ENCODE data around the gene SYCP2L. TPM values are rescaled to one million over a fixed set of nuclear protein-coding genes. Genes with fewer than 3 reads are reported as not detected.

SYCP2L gene
- total and polyA plus RNA-seq, 10 of the 15 experiments (the other 5 are each of a cell fraction or from before 2014, with no cell fraction given) = 0.03 to 0.12 (median 0.04) TPM; not detected in 7

DNA sequence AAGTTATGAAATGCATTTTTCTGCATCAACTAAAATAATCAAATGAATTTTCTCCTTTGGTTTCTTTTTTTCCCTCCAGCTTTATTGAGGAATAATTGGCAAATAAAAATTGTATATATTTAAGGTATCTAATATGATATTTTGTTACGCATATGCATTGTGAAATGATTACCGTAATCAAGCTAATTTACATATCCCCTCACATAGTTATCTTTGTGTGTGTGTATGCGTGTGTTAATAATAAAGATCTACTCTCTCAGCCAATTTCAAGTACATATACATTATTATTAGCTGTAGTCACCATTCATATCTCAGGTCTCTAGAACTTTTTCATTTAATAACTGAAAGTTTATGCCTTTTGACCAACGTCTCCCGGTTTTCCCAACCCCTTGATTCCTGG is 61.1 kb downstream of the SYCP2L start:
- H4K20me1 ChIP-seq (ENCODE audit: control insufficient read depth, insufficient read depth) = no peaks in the 10 kb centered on the region
- H2AFZ ChIP-seq (ENCODE audit: control insufficient read depth, low read depth, low read length) = no peak overlapping the region
- H3K27ac ChIP-seq (ENCODE audit: control insufficient read depth, insufficient read depth) = no peak overlapping the region
- H3K79me2 ChIP-seq (ENCODE audit: control insufficient read depth, insufficient read depth, low read length) = no peaks in the 10 kb centered on the region
- DNase-seq (ENCODE audit: low read depth, low spot score) = no peak
- no peak overlapping the region for H3K9ac ChIP-seq (ENCODE audit: control insufficient read depth, insufficient read depth, low read length)
- SMC1A ChIA-PET (ENCODE audit: uncharacterized antibody, unreplicated experiment) = interaction anchor here (0.9 to 1.6 kb wide), 3 partner anchors 121 to 548 kb away, joined by 3 to 4 read pairs (median 3); no protein-coding TSS in a partner anchor
- no peaks in the 10 kb centered on the region for H3K36me3 ChIP-seq (ENCODE audit: control insufficient read depth in 2 of 2, insufficient read depth in 2 of 2, low read length in 1 of 2)
- H3K27me3 ChIP-seq (replicated peaks in 1 of 2; ENCODE audit: control insufficient read depth in 2 of 2, insufficient read depth in 2 of 2, low read length in 1 of 2) = no peaks in the 10 kb centered on the region
- in situ Hi-C loops (cut with MboI) = no loop called here
- FAIRE-seq = no peak
- H3K4me3 ChIP-seq = no peak overlapping the region
- BruUV-seq (replicated peaks) = no TSS peak
- TF ChIP-seq SMAD1 (IDR thresholded peaks at IDR 0.05; ENCODE audit: low read depth, partially characterized antibody) (no peak), SIX5 (IDR thresholded peaks at IDR 0.05; ENCODE audit: low read depth, low read length, severe bottlenecking) (no peak), TCF3 (IDR thresholded peaks at IDR 0.05; ENCODE audit: borderline replicate concordance, insufficient read depth, low read depth, low read length) (no peak)
- TF ChIP-seq, protein P1, sequence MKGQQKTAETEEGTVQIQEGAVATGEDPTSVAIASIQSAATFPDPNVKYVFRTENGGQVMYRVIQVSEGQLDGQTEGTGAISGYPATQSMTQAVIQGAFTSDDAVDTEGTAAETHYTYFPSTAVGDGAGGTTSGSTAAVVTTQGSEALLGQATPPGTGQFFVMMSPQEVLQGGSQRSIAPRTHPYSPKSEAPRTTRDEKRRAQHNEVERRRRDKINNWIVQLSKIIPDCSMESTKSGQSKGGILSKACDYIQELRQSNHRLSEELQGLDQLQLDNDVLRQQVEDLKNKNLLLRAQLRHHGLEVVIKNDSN (IDR thresholded peaks at IDR 0.05; ENCODE audit: borderline replicate concordance, extremely low read length, insufficient read depth, low read depth, low read length) = no peak
- CTCF ChIA-PET = interaction anchor here (5.9 kb wide), 1 partner anchor 123 kb away, joined by 64 read pairs; no protein-coding TSS in a partner anchor
- H3K4me1 ChIP-seq (ENCODE audit: control insufficient read depth, insufficient read depth, low read length) = no peaks in the 10 kb centered on the region
- RAD21 ChIA-PET (ENCODE audit: unreplicated experiment) = no interaction called here
- ATAC-seq = no peak
- intact Hi-C loops (cut with micrococcal nuclease; ENCODE audit: unreplicated experiment) = no loop called here
- no peak overlapping the region for H3K4me2 ChIP-seq (ENCODE audit: control insufficient read depth, insufficient read depth)
- 48% methylated on average over 5 of the region's 5 CpGs for WGBS (ENCODE audit: insufficient coverage, insufficient replicate concordance, low lambda C conversion rate, missing lambda C conversion rate)
- no peaks in the 10 kb centered on the region for H3K9me3 ChIP-seq (replicated peaks; ENCODE audit: control insufficient read depth, insufficient read depth, low read length)
- POLR2A ChIA-PET = no interaction called here

All from GM12878 (cell line).